CD4-positive, alpha-beta memory T cell (primary cell): ENCODE results near the gene LIN28B. TPM values are rescaled to one million over a fixed set of nuclear protein-coding genes. Genes with fewer than 3 reads are reported as not detected.

Experiments
- CTCF ChIA-PET: fragments of 350-600 bp; sonication (Branson Sonifier 250); formaldehyde crosslinking; loops from one replicate; lab custom pipeline; 2021; ENCODE audit warnings: inconsistent platforms; ENCODE audit not compliant: partially characterized antibody; lab: Charles Lee
- POLR2A ChIA-PET: fragments of 350-600 bp; sonication (Branson Sonifier 250); formaldehyde crosslinking; loops from one replicate; lab custom pipeline; 2021; ENCODE audit not compliant: partially characterized antibody; lab: Charles Lee
- DNase-seq, 5 donors: peaks; one replicate each; pipeline versions ENCODE4 v3.0.0 to v3.0.0-alpha.2; 2020 to 2022; ENCODE audit warnings: mixed read lengths in 1 of 5
- H3K27ac ChIP-seq: one replicate; pipeline ENCODE4 v1.7.0; 2013; ENCODE audit warnings: low read depth, low read length
- H3K27me3 ChIP-seq: 2 replicates; pipeline ENCODE4 v1.7.0; 2013; ENCODE audit warnings: mild to moderate bottlenecking, low read length, moderate library complexity; ENCODE audit not compliant: insufficient read depth
- H3K36me3 ChIP-seq: 2 replicates; pipeline ENCODE4 v1.7.0; 2013; ENCODE audit warnings: mild to moderate bottlenecking, low read length, moderate library complexity; ENCODE audit not compliant: insufficient read depth
- H3K4me1 ChIP-seq: 2 replicates; pipeline ENCODE4 v1.7.0; 2013; ENCODE audit warnings: mild to moderate bottlenecking, low read length, moderate library complexity; ENCODE audit not compliant: insufficient read depth
- H3K4me3 ChIP-seq, 2 donors: one replicate each; pipeline ENCODE4 v1.7.0; 2013; ENCODE audit warnings: low read length in 2 of 2, mild to moderate bottlenecking in 1 of 2
- H3K9me3 ChIP-seq, 2 donors: one replicate each; pipeline ENCODE4 v1.7.0; 2013; ENCODE audit warnings: low read length in 2 of 2, control low read depth in 1 of 2; ENCODE audit not compliant: control insufficient read depth in 1 of 2
- H3K27ac Mint-ChIP-seq, 7 donors: one replicate each; pipeline ENCODE4 v1.8.0; 2020 to 2021; ENCODE audit warnings: mixed read lengths in 7 of 7, mild to moderate bottlenecking in 6 of 7, inconsistent platforms in 3 of 7, moderate library complexity in 3 of 7
- H3K27me3 Mint-ChIP-seq, 2 donors: one replicate each; pipeline ENCODE4 v1.8.0; 2020 to 2021; ENCODE audit warnings: mixed read lengths in 2 of 2
- H3K36me3 Mint-ChIP-seq, 2 donors: one replicate each; pipeline ENCODE4 v1.8.0; 2020 to 2021; ENCODE audit warnings: mixed read lengths in 2 of 2, inconsistent platforms in 1 of 2, mild to moderate bottlenecking in 1 of 2
- H3K4me1 Mint-ChIP-seq, 4 donors: one replicate each; pipeline ENCODE4 v1.8.0; 2020 to 2021; ENCODE audit warnings: mixed read lengths in 4 of 4, mild to moderate bottlenecking in 1 of 4
- H3K4me3 Mint-ChIP-seq, 8 donors: one replicate each; pipeline ENCODE4 v1.8.0; 2020 to 2021; ENCODE audit warnings: mixed read lengths in 8 of 8, mild to moderate bottlenecking in 7 of 8, moderate library complexity in 6 of 8, inconsistent platforms in 3 of 8
- H3K9me3 Mint-ChIP-seq, 8 donors: one replicate each; pipeline ENCODE4 v1.8.0; 2020 to 2021; ENCODE audit warnings: mixed read lengths in 8 of 8, mild to moderate bottlenecking in 5 of 8, inconsistent platforms in 3 of 8, moderate library complexity in 1 of 8
- intact Hi-C: fragments of 100-400 bp; cut with micrococcal nuclease; formaldehyde crosslinking; loops from one replicate; pipeline ENCODE4 v1.15.1; 2023
- polyA plus RNA-seq, 2 donors: library from polyadenylated mRNA; unstranded; fragments of 300-500 nt; fragmentation: Illumina TruSeq; gene quantifications; one replicate each; pipeline ENCODE4 v1.2.3, GENCODE V29; 2021
- total RNA-seq, 2 experiments: library from RNA; stranded (reverse); gene quantifications; one replicate each; pipeline ENCODE4 v1.2.3, GENCODE V29; 2021

Gene LIN28B
- total and polyA plus RNA-seq, 4 experiments from 2014 or later = not detected

DNA sequence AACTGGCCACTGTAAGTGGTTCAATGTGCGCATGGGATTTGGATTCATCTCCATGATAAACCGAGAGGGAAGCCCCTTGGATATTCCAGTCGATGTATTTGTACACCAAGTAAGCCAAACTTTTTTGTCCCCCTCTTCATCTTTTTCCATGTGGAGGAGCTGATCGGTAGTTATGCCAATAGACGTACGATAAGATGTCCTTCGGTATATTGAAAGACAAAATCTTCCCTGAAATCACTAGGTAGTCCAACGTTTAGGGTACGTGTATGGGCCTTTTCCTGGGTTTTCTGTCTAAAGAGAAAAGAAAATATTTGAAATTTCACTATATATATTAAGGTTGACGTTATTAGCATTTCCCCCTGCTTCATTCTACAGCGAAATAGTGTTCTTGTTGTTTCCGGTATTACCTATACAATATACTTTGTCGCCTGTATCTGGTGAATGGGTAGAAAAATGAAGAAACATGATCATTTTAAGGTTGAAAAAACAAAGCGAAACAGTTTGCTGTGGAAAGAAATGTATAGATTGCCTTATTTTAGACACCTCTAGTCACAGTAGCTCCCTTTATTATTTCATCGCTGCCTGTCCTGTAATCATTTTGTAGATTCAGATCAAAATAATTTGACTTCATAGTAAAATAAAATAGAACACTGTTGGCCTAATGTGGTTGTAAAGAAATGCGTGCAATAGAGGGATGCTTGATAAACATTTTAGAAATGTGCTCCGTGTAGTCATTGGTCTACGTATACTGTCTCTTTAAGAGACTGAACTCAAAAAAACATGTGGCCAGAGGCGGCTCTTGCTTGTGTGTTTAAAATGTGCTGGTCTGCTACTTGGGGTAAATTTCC lies 1.5 kb downstream of the LIN28B start:
- POLR2A ChIA-PET = no interaction called here
- H3K9me3 Mint-ChIP-seq = peaks cover 0 to 42% (median 28%) of the 10 kb centered on the region in 8 donors
- peak overlapping the region in 2 of 7 donors; percentile 41 for H3K27ac Mint-ChIP-seq

DNA sequence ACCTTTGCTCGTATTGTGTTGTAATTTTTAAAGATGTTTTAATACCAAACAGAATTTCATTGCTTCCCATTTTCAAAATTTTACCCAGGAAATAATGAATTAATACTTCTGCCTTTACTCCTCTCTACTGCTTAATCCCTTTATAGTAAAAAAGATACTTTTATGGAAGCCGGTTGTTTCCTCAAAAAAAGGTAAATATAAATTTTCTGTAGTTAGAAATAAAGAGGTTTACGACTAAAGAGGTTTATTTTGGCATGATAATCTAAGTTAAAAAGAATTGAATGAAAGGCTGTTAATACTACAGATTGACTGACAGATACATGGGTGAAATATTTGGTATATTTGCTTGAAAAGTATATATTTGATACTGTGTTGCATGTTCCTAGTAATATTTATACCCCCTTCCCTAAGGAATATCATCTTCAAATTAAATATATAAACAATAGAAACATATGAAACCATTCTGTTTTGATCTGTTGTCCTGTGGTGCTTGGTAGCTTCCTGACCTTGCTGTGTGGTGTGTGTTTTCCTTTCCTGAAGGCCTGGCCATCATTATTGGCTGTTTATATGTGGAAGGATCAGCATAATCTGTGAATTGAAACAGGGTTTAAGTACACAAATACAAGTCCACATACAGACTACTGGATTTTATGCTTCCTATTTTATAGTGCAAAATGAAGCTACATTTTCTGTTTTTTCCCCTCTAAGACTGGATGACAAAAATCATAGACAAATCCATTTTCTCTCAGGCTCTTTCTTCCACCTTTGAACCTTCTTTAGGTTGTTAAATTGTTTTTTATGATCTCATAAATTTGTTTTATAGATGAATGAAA lies 2.3 kb downstream of the LIN28B start:
- peaks cover 0 to 6% (median 4%) of the 10 kb centered on the region in 4 donors for H3K4me1 Mint-ChIP-seq

More for the DNA sequence above, 1.5 kb downstream of the LIN28B start:
- Mint-ChIP-seq H3K4me3 (peak overlapping the region in 1 of 8 donors; percentile 12), H3K4me1 (peaks cover 0 to 7% (median 5%) of the 10 kb centered on the region in 4 donors), H3K27me3 (peaks cover 38 to 40% of the 10 kb centered on the region in 2 donors), H3K36me3 (peaks cover 0 to 6% of the 10 kb centered on the region in 2 donors)
- Histone ChIP-seq H3K4me3 (no peak overlapping the region), H3K27ac (no peak overlapping the region), H3K9me3 (no peaks in the 10 kb centered on the region), H3K27me3 (peaks cover 36% of the 10 kb centered on the region), H3K36me3 (no peaks in the 10 kb centered on the region), H3K4me1 (no peaks in the 10 kb centered on the region)
- DNase-seq = no peak
- CTCF ChIA-PET = no interaction called here
- intact Hi-C loops = no loop called here

DNA sequence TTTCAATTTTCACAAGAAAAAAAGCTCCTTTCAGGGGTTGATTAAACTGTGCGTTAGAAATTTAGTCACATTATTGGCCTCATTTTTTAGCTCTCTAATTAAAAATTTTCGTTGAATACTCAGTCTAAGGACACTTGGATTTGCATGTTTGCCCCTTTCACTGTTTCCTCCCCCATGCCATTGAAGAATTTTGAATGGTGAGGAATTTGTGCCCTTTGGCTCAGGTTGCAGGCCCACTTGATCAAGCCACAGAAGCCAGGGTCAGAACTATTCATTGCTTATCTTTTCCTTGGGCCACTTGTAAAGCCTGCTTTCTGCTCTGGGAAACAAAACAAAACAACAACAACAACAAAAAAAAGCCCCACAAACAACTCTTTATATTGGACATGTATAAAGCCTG lies 12.2 kb downstream of the LIN28B start:
- no peak overlapping the region for H3K4me3 Mint-ChIP-seq
- intact Hi-C loops = no loop called here
- CTCF ChIA-PET = interaction anchor here (0.6 kb wide), 1 partner anchor 28 kb away, joined by 3 read pairs; no protein-coding TSS in a partner anchor
- Histone ChIP-seq H3K27ac (no peak overlapping the region), H3K9me3 (no peaks in the 10 kb centered on the region), H3K27me3 (no peaks in the 10 kb centered on the region), H3K4me1 (no peaks in the 10 kb centered on the region), H3K4me3 (no peak overlapping the region), H3K36me3 (no peaks in the 10 kb centered on the region)
- H3K27me3 Mint-ChIP-seq = peaks cover 2 to 3% of the 10 kb centered on the region in 2 donors
- H3K4me1 Mint-ChIP-seq = no peaks in the 10 kb centered on the region
- POLR2A ChIA-PET = no interaction called here
- no peaks in the 10 kb centered on the region for H3K36me3 Mint-ChIP-seq
- no peaks in the 10 kb centered on the region for H3K9me3 Mint-ChIP-seq
- no peak overlapping the region for H3K27ac Mint-ChIP-seq
- no peak for DNase-seq

More for the DNA sequence above, 2.3 kb downstream of the LIN28B start:
- H3K4me3 ChIP-seq = no peak overlapping the region
- H3K36me3 ChIP-seq = no peaks in the 10 kb centered on the region
- ChIA-PET CTCF (no interaction called here), POLR2A (no interaction called here)
- H3K9me3 Mint-ChIP-seq = peaks cover 0 to 34% (median 22%) of the 10 kb centered on the region in 8 donors
- H3K4me3 Mint-ChIP-seq = no peak overlapping the region
- peaks cover 36% of the 10 kb centered on the region for H3K27me3 ChIP-seq
- H3K36me3 Mint-ChIP-seq = peaks cover 0 to 4% of the 10 kb centered on the region in 2 donors
- H3K27me3 Mint-ChIP-seq = peaks cover 31 to 36% of the 10 kb centered on the region in 2 donors
- H3K27ac Mint-ChIP-seq = no peak overlapping the region
- H3K27ac ChIP-seq = no peak overlapping the region
- H3K4me1 ChIP-seq = no peaks in the 10 kb centered on the region
- intact Hi-C loops = no loop called here
- H3K9me3 ChIP-seq = no peaks in the 10 kb centered on the region
- no peak for DNase-seq

DNA sequence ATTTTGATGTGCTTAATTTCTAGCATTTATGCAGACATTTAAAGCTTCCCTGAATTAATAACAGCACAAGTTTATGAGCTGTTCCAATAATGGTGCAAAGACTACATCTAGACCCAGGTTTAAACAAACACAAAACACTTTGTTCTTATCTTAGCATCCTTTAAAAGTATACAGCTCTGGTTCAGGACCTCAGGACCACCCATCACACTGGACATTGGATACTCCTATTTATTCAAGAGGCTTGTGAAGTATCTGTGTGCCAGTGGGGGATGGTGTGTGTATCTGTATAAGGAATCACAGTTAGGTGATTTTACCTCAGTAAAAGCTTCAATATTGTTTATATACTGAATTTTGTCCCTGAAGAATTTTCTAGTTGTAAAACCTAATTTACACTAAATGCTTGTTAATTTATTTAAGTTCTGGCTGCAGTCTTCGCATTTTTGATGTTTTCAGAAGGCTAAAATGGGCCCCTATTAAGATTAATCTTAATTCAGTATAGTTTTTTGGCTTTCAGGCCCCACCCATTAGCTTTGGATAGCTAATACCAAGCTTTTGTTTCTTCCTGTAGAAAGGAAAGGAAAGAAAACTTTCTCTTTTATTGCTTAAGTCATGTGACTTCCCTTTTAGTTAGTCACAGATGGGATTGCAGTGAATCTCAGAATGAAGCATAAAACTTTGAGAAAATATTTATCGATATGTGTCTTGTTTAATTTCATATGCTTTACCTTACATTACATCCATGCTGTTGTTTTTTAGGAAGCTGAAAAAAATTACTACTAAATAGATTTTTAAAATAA lies 13.1 kb downstream of the LIN28B start:
- Mint-ChIP-seq H3K27ac (no peak overlapping the region), H3K9me3 (no peaks in the 10 kb centered on the region), H3K36me3 (no peaks in the 10 kb centered on the region), H3K27me3 (peaks cover 2% of the 10 kb centered on the region in 2 donors), H3K4me3 (no peak overlapping the region), H3K4me1 (no peaks in the 10 kb centered on the region)
- ChIA-PET POLR2A (no interaction called here), CTCF (no interaction called here)
- no peaks in the 10 kb centered on the region for H3K4me1 ChIP-seq
- H3K27me3 ChIP-seq = no peaks in the 10 kb centered on the region
- H3K36me3 ChIP-seq = no peaks in the 10 kb centered on the region
- DNase-seq = no peak
- H3K9me3 ChIP-seq = no peaks in the 10 kb centered on the region
- H3K27ac ChIP-seq = no peak overlapping the region
- no peak overlapping the region for H3K4me3 ChIP-seq
- intact Hi-C loops = no loop called here

DNA sequence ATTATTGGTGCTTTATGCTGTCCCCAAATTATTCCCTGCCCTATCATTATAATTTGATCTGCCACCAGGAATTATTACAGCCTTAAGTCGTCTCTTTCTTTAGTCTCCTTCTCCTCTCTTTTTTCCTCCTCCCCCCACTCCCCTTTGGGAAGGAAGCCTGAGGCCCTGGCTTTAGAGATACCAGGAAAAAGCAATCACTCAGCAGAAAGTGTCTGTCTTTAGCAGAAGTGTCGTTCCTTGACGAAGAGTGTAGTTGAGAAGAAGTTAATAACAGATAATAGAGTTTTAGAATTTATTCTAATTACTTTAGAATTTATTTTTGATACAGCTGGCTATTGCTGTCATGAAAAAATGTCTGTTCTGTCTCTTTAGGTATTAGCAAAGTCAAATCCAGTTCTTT lies 16.5 kb downstream of the LIN28B start:
- Mint-ChIP-seq H3K4me3 (no peak overlapping the region), H3K36me3 (no peaks in the 10 kb centered on the region), H3K9me3 (peaks cover 0 to 2% (median 0%) of the 10 kb centered on the region in 8 donors), H3K4me1 (no peaks in the 10 kb centered on the region), H3K27me3 (peaks cover 7 to 10% of the 10 kb centered on the region in 2 donors), H3K27ac (no peak overlapping the region)
- no peak for DNase-seq
- Histone ChIP-seq H3K9me3 (no peaks in the 10 kb centered on the region), H3K36me3 (no peaks in the 10 kb centered on the region), H3K4me1 (no peaks in the 10 kb centered on the region), H3K27ac (no peak overlapping the region), H3K27me3 (no peaks in the 10 kb centered on the region), H3K4me3 (no peak overlapping the region)
- CTCF ChIA-PET = no interaction called here
- POLR2A ChIA-PET = no interaction called here
- intact Hi-C loops = no loop called here

DNA sequence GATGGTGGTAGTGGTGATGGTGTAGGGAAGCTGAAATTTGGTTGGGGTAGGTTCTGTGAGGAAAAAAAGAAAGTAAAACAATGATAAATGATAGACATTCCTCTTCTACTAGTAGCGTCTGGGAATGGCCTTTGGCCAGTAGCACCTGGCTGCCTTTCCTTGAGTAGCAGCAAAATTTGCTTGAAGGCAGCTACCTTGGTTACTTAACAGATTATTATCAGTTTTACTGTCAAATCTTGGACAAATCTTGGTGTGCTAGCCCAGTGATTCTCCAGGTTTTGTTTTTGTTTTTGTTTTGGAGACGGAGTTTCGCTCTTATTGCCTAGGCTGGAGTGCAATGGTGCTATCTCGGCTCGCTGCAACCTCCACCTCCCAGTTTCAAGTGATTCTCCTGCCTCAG lies 26.4 kb downstream of the LIN28B start:
- H3K9me3 ChIP-seq = no peaks in the 10 kb centered on the region
- no peak overlapping the region for H3K27ac ChIP-seq
- no peaks in the 10 kb centered on the region for H3K36me3 ChIP-seq
- Mint-ChIP-seq H3K9me3 (peaks cover 0 to 3% (median 0%) of the 10 kb centered on the region in 8 donors), H3K27me3 (peaks cover 1 to 5% of the 10 kb centered on the region in 2 donors), H3K4me3 (no peak overlapping the region), H3K27ac (no peak overlapping the region), H3K36me3 (no peaks in the 10 kb centered on the region), H3K4me1 (no peaks in the 10 kb centered on the region)
- no peak overlapping the region for H3K4me3 ChIP-seq
- no peak for DNase-seq
- H3K4me1 ChIP-seq = no peaks in the 10 kb centered on the region
- H3K27me3 ChIP-seq = no peaks in the 10 kb centered on the region
- CTCF ChIA-PET = no interaction called here
- intact Hi-C loops = no loop called here
- POLR2A ChIA-PET = no interaction called here
